GM21737 (cell line): ENCODE results near the gene XPO6.
A peak's percentile ranks its signal among the peaks of the same experiment; 100 is the strongest.

Experiments
- ATAC-seq: cut with Tn5 transposase; IDR thresholded peaks from one replicate; pipeline ENCODE4 v1.9.1; 2021; ENCODE audit warnings: mild to moderate bottlenecking, moderate library complexity; ENCODE audit not compliant: unreplicated experiment

The XPO6 gene

DNA sequence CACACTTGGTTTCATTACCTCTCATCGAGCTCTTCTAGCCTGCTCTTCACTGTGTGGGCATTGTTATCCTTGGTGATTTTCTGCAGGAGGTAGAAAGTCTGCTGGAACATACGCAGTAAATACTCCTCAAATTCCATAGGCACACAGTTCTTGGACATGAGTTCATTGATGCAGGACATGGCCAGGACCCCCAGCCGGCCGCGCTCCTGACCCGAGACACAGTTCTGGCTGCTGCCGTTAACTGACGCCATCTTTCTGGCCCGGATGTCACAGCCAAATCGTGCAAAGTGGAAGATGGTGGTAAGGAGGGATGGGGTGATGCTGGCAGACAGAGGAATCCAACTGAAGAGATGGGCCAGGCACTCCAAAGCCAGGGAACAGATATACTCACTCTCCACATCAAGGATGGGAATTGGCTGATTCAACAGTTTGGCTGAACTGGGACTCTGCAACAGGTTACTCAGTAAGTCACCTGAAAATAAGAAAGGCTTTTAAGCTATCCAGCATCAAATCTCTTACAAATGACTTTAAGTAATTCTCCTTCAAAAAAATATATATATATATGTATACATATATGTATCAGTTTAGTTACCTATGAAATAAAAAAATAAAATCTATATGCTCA, 55.6 kb downstream of the XPO6 start:
- ATAC-seq, result no peak

DNA sequence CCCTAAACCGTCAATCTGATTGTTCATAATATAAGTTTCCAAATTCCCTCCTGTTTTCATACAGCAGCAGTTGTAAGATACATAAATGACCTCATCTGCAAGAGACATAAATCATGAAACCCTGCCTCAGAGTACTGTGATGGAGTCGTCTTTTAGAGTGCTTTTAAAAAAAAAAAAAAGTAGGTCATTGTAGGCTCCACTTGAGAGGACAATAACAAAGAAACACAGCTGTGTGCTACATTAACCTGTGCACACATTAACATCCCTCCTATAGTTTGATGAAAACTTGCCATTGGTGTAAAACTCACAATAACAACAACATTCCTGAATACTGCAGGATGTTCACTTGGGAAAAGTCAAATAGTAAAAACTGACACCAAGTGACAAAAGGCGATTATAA, 56.5 kb downstream of the XPO6 start:
- no peak for ATAC-seq

DNA sequence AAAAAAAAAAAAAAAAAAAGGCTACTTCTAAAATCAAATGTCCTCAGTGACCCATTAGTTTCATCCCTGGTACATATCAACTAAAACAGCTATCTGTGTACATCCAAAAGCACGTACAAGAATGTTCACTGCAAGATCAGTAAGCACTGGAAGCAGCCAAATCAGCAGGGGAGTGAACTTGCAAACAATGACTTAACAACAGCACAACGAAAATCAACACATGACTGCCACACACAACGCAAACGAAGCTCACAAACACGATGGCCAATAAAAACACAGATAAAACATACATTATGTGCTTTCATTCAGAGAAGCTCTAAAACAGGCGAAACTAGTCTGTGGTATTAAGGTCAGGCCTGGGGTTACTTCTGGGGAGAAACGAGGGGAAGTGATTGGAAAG, 60.6 kb downstream of the XPO6 start:
- no peak for ATAC-seq

DNA sequence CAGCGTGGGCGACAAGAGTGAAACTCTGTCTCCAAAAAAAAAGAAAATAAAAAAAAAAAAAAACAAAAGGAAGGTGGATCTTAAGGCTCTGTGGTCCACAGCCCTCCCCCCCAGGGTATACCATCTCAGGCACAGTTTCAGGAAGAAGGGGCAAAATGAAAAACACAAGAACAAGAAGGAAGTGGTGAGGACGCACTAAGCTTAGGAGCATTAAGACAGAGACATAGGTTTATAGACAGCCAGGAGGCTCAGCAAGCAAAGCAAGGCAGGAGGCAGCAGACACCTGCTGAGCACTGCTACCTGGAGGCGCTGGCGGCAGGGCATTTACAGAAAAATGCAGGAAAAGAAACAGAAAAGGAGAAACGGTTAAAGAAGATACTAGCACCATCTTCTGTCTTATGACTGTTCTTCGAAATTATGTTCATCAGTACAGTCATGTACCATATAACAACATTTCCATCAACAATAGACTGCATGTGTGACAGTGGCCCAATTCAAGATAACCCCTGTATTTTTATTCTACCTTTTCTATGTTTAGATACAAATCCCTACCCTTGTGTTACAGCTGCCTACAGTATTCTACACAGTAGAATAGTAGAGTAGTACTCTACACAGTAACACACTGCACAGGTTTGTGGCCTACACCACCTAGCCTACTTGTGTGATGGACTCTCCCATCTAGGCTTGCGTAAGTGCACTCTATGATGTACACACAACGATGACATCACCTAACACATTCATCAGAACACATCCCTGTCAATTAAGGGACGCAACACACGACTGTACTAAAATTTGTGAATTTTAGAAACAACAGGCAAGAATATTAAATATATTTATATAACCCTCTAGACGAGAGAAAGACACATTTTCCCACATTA, 62.5 kb downstream of the XPO6 start:
- ATAC-seq, result no peak

DNA sequence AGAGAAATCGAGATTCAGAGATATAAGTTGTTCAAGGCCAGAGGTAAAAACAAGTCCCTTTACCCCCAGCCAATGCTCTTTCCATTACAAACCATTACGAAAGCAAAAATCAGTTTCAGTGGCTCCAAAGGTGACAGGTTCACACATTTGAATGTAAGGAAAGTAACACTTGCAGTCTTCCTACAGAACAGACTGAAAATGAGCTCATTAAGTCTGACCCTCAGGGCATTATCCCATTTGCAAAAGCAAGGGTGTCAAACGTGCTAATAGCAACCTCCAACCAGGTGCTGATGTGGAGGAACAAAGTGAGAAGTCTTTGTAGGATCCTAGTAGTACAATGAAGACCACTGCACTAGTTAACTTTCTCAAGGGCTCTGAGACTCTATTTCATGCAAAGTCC, 65.2 kb downstream of the XPO6 start:
- ATAC-seq, result no peak

DNA sequence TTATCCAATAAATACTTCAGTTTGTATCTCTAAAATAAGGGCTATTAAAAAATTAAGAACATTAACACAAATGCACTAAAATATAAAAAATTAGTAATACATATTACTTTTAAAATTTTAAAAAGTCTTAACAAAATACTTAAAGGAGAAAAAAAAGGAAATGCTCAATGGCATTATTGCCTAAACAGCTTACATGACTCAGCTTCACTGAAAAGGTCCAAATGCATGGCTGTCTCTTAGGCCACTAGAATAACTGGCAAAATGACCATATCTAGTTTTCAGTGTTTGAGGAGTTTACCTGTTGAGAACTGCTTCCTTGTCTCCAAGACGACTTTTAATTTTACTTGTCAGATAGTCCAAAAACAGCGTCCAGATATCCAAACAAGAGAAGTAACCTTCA, 66.0 kb downstream of the XPO6 start:
- no peak for ATAC-seq

DNA sequence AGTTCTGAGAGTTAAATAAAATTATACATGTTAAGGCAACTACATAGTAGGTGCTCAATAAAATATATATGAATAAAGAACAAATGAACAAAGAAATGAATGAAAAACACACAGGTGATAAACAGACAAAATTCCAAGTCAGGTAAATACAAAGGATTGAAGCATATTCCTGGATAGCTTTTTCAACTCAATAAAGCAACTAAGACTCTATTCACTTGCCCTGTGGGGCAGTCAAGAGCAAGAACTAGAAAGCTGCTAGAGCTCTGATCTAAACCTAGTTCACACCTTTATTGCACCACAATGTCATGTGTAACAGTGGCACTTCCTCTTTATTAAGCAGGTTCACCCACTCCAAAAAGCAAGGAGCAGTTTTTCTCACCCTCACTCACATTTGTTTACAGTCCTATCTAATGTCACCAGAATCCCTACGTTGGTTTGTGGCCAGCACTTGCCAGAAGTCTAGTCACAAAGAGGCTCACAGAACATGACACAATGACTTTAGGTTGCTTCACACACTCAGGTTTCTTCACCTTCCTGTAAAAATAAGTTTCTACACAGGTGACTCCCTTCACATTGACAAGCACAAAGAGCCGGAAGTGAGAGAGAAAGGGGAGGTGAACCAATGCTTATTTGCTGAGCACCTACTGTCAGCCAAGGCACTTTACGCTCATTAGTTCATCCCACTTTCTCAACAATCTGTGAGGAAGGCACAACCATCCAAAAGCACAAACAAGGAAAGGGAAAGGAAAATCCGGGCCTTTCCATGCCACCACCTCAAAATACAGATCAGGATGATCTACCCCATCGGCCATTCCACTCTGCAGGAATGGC, 70.8 kb downstream of the XPO6 start:
- peak; percentile 61 for ATAC-seq

DNA sequence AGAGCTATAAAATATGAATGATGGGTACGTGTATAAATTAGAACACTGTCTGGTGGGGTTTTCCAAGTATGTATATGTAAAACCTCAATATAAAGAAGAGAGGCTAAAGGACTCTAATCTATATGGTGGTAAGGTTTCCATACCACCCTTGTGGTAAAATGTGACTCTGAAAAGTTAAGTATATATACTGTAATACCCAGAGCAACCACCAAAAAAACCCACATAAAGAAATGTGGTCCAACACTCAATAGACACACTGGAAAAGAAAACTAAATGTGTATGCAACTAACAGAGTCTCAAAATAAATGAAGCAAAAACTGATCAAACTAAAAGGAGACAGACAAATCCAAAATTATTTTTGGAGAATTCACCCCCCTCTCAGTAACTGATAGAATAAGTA, 72.2 kb downstream of the XPO6 start:
- no peak for ATAC-seq

DNA sequence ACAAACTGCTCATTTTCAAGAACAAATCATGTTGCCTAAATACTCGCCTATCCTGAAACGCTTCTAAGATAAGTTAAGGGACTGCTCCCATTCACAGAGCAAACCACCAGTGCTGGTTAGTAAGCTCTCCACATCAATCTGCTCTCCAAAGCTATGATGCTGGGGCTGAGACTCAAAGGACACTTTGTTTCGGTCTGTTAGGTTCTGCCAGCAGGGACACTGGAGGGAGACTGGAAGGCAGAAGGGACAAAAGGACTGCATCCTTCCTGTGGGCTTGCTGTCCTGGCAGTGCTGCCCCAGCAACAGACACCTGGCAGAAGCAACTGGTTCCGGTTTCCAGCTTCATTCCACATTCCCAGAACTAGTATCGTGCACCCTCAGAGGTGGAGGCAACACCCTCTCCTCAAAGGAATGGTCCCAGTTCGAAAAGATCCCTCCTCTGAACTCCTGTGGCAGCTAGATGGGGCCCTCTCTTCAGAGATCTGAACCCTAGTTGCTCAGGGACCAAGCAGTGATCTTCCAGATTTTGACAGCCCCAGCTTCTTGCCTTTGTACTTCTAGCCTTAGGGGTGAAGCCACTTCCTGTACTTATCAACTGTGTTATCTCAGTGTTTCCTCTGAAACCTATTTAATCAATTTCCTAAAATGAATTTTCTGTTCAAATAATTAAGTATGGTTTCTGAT, 74.9 kb downstream of the XPO6 start:
- ATAC-seq, result no peak

DNA sequence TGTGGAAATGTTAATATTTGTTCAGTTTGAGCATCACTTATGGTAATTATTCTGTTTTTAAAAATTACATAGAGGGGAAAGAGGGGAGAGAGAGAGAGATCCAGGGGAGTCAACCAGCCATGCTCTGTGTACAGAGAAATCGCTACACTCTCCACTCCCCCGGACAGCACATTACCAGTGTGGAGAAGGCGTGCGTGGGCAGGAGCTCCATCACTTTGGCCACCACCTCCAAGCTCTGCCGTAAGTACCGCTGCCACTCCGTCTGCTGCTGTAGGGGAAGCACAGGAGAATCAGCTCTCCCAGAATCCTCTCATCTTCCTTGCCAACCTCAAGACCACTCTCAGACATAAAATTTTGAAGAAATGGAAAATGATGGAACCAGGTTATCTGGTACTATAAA, 78.1 kb downstream of the XPO6 start:
- ATAC-seq, result no peak

DNA sequence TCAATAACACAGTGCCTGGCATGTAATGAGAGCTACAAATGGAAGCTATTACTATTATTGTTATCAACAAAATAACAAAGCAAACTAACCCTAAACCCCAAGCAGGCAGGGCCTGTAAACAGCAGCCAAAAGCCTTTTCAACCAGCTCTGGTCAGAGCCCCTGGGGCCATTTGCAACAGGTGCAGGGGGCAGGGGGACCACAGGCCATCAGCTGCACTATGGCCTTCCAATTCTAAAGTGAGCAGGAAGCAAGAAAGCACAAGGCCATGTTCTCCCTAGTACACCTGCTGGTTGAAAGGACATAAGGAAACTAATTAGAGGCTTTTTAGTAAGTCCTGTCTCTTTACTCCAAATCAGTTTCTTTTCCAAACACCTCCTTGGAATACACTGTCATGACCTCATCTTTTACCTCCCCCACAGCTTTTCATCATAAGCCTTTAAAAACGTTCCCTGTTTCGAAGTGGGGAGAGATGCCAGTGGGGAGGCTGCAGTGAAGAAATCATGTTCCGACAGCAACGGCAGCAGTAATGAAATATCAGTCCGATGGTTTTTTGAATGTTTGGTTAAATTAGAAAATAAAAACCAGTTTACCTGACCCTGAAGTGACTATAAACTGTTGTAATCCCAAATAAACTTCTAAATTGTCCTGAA, 79.9 kb downstream of the XPO6 start:
- ATAC-seq, result no peak

DNA sequence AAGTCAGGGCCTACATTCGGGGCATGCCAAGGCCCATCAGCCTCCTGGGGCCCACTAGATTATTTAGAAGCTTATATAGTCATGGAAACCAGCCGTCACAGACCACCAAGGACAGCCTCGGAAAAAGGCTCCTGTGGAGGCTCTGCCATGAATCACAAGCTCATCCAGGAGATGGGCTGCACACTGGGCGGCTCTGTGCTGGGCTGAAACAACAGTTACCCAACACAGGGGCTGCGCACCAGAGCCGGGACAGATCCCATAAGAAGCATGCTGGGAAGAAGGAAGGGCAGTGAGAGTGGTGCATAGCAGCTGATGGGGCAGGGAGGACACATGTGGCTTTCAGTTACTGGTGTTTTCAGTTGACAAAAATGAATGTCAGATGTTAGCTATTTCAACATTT, 80.6 kb downstream of the XPO6 start:
- ATAC-seq, result no peak

DNA sequence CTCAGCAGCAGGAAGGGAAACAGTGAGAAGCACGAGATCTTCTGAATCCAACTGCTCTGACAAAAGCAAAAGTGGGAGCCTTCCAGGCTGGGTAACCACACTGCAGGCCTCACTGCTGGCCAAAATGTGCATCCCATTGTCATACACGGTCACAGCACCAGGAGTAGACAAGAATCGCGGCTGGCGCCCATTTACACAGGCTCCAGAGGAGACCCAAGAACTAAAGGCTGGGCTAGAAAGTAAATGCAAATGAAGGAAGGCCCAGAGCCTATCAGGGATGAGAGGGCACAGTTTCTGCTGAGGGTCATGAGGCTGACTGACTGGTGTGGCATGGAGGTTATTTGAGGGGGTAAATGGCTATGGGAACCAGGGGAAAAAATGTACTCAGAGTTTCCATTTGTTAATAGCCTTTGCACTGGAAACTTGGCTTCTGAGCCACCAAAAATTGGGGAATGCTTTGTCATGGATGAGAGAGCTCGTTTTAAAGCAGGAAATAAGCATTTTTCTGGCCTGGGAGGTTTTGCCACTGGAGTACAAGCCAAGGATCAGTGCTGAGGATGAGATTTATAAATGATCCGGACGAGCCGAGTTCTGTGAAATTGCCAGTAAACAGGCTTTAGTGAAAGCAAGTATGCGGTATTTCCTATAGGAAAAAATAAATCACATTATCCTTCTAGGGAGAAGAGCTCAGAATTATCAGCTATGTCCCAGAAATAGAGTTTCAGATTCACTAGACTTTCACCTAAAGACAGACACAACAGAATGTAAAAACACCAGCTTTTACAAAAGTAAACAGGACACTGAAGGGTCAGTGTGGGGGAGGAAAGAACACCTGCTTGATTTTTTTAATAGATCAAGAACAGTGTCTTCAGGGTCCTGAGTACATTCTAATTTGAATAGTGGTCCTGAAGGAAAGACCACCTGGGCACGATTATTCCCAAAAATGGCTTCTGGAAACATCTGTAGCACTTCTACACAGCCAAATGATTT, 81.4 kb downstream of the XPO6 start:
- ATAC-seq, result no peak

DNA sequence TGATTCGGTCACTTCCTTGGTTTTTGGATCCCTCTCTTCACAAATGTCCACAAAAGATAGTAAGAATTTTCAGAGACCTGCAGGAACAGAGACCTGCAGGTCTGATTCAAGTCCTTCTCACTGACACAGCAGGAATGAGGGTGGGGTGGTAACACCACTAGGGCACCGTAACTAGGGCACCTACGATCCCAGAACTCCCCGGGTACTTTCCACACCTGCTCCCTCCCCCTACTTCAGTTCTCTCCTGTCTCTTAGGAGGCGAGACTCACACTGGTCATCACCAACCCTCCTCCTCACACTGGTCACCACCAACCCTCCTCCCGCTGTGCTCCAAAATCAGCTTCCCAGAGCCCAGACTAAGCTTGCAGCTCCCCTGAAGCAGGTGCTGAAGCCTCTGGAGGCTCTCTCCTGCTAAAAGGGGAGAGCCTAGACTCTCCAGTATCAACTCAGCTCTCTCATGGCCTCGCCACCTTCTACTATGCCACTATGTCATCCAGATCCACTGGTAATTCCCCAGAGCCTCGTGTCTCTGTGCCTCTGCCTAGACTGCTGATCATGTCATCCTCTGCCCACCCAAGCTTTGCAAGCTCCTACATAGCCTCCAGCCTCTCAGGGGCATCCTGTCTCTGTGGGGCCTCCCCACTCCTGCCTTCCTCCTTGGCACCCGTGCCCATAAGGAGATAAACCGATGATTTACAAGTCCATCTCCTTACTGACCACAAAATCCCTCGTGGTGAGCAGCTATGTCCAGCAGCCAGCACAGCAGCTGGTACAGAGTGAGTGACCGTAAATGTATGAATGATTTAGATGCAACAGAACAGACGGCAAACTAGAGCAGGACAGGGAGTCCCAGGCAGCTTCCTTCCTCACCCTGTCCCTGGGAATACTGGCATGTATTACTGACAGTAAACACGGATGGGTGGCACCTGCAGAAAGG, 84.8 kb downstream of the XPO6 start:
- no peak for ATAC-seq

DNA sequence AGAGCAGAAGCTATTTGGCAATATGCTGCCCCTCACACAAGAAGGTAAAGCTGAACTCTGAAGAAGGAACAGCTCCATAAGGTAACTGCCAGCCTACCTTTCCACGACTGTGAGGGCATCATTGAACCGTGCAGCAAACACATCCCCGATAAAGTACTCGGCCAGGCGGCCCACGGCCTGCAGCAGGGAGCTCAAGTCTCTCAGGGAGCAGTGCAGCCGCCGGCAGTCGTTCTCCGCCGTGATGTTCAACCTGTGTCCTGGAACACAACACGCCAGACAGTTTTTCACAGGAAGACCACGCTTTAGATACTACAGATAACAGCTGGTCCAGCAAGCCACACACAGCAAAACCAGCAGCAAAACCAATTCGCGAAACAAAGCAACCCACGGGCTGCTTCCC, 86.2 kb downstream of the XPO6 start:
- ATAC-seq, result no peak

DNA sequence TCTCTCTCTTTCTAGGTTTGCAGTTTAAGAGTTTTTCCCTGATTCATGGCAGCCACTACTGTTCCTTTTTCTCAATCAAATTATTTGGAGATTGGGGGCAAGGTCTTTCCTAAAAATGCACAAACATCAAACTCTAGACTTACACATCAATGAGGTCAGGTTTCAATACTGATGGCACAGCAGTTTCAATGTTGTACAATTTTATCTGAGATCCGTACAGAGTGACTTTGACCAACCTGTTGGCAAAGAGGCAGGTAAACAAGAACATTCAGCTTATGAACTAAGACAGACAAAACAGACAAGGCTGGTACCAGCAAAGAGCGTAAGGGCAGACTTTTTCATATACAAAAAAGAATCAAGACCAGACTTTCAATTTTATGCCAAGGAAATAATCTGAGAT, 90.2 kb downstream of the XPO6 start:
- ATAC-seq, result no peak

DNA sequence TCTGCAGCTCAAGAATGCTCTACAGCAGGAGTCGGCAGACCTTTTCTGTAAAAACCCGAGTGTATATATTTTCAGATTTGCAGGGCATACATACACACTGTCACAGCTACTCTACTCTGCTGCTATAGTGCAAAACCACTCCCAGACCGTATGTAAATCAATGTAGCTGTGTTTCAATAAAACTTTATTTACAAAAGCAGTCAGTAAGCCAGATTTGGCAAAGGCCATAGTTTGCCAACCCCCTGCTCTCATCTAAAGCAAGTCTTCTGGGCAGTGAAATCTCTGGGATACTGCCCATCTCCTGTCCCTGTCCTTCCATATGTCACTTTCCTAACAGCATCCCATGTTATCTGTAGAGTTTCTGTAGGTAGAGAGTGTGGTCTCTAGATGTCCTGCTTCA, 91.0 kb downstream of the XPO6 start:
- no peak for ATAC-seq

DNA sequence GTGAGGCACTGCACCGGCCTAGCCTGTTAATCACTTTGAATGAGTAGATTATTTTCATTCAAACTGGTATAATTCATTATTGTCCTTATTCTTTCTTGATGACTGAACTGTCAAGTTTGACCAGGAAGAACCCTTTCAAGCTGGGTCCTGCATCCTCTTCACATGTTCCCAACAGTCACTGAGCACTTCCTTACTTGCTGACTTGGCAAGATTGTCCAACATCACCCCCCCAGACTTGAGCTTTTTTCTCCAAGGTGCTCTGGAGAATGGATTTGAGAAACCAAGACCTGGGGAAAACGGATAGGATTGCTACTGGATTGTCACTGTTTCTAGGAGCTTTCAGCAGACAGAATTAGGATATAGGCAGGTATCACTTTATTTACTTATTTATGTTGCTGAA, 93.1 kb downstream of the XPO6 start:
- ATAC-seq, result no peak
